GM12878 (cell line): ENCODE measurements around the gene FBXO42. TPM values are rescaled to one million over a fixed set of nuclear protein-coding genes. Genes with fewer than 3 reads are reported as not detected.
A peak's percentile ranks its signal among the peaks of the same experiment; 100 is the strongest.

Source experiments
- ATAC-seq: fragments of 200-7000 bp; cut with Tn5 transposase; 3 replicates; pipeline ENCODE4 v1.9.1; 2020; ENCODE audit warnings: mild to moderate bottlenecking, moderate library complexity
- BruUV-seq: library from RNA; stranded (reverse); fragments of 400-500 nt; replicated peaks from 2 replicates; lab custom pipeline; 2021; lab: Mats Ljungman, UMichigan
- CTCF ChIA-PET: fragments of 300-600 bp; sonication (Branson Sonifier 250); formaldehyde crosslinking; extraction: SDS; loops from one replicate; lab custom pipeline; 2021; ENCODE audit warnings: inconsistent platforms; lab: Yijun Ruan, JAX
- POLR2A ChIA-PET: fragments of 350-600 bp; formaldehyde crosslinking; extraction: SDS; loops from one replicate; lab custom pipeline; 2021; ENCODE audit warnings: inconsistent platforms; lab: Charles Lee
- RAD21 ChIA-PET: fragments of 300-600 bp; sonication (Branson Sonifier 250); formaldehyde crosslinking; loops from one replicate; lab custom pipeline; 2023; ENCODE audit warnings: antibody characterized with exemption; ENCODE audit not compliant: unreplicated experiment; lab: Charles Lee
- SMC1A ChIA-PET: fragments of 300-600 bp; sonication (Branson Sonifier 250); formaldehyde crosslinking; loops from one replicate; lab custom pipeline; 2023; ENCODE audit not compliant: unreplicated experiment, uncharacterized antibody; lab: Charles Lee
- DNase-seq: peaks from one replicate; pipeline ENCODE4 v3.0.0-alpha.2; 2011; ENCODE audit warnings: low read depth, low spot score
- FAIRE-seq: peaks from 3 replicates; lab custom pipeline; 2011; peaks lifted over from hg19 to GRCh38; lab: Jason Lieb, UNC
- H2AFZ ChIP-seq: 2 replicates; pipeline ENCODE4 v1.6.0; 2011; ENCODE audit warnings: low read depth, low read length, control low read depth; ENCODE audit not compliant: control insufficient read depth
- H3K27ac ChIP-seq: 2 replicates; pipeline ENCODE4 v1.5.1; 2011; ENCODE audit warnings: control low read depth; ENCODE audit not compliant: control insufficient read depth, insufficient read depth
- H3K27me3 ChIP-seq, 2 experiments: replicated peaks in 1 of 2; 2 replicates each; pipeline versions ENCODE4 v1.6.0 to v1.6.1; 2011; ENCODE audit warnings: low read length in 1 of 2; ENCODE audit not compliant: control insufficient read depth in 2 of 2, insufficient read depth in 2 of 2
- H3K36me3 ChIP-seq, 2 experiments: 2 replicates each; pipeline ENCODE4 v1.5.1; 2011; ENCODE audit warnings: low read length in 1 of 2; ENCODE audit not compliant: control insufficient read depth in 2 of 2, insufficient read depth in 2 of 2
- H3K4me1 ChIP-seq: 2 replicates; pipeline ENCODE4 v1.6.1; 2011; ENCODE audit warnings: mild to moderate bottlenecking, low read length, moderate library complexity, mixed read lengths; ENCODE audit not compliant: control insufficient read depth, insufficient read depth
- H3K4me2 ChIP-seq: 2 replicates; pipeline ENCODE4 v1.6.0; 2011; ENCODE audit warnings: control low read depth; ENCODE audit not compliant: control insufficient read depth, insufficient read depth
- H3K4me3 ChIP-seq: fragments of 200-600 bp; sonication (generic); 2 replicates; pipeline ENCODE4 v1.5.1; 2016
- H3K79me2 ChIP-seq: 2 replicates; pipeline ENCODE4 v1.6.0; 2011; ENCODE audit warnings: low read length; ENCODE audit not compliant: control insufficient read depth, insufficient read depth
- H3K9ac ChIP-seq: 2 replicates; pipeline ENCODE4 v1.8.0; 2011; ENCODE audit warnings: low read length, control low read depth, mixed read lengths; ENCODE audit not compliant: control insufficient read depth, insufficient read depth
- H3K9me3 ChIP-seq: replicated peaks from 3 replicates; pipeline ENCODE4 v1.5.1; 2011; ENCODE audit warnings: mild to moderate bottlenecking, low read length; ENCODE audit not compliant: control insufficient read depth, insufficient read depth
- H4K20me1 ChIP-seq: 2 replicates; pipeline ENCODE4 v1.6.0; 2011; ENCODE audit not compliant: control insufficient read depth, insufficient read depth
- ATF2 ChIP-seq: IDR thresholded peaks from 2 replicates; pipeline ENCODE4 v1.6.1; 2012; ENCODE audit warnings: low read length, inconsistent platforms
- CUX1 ChIP-seq: IDR thresholded peaks from 2 replicates; pipeline ENCODE4 v1.6.1; 2012; ENCODE audit warnings: improper control_type of control experiment, low read depth, low read length; ENCODE audit not compliant: insufficient replicate concordance
- ETV6 ChIP-seq, 2 experiments: fragments of 450-650 bp in 1 of 2; IDR thresholded peaks in 1 of 2; conservative IDR thresholded peaks in 1 of 2; 2 replicates each; pipeline ENCODE4 v1.6.1; 2014; ENCODE audit warnings: antibody characterized with exemption in 1 of 2, borderline replicate concordance in 1 of 2, low read depth in 1 of 2, mild to moderate bottlenecking in 1 of 2, moderate library complexity in 1 of 2
- FOXK2 ChIP-seq: fragments of 450-650 bp; IDR thresholded peaks from 2 replicates; pipeline ENCODE4 v1.6.1; 2017; ENCODE audit warnings: mild to moderate bottlenecking, moderate library complexity
- MTA2 ChIP-seq: fragments of 450-650 bp; IDR thresholded peaks from 2 replicates; pipeline ENCODE4 v1.6.1; 2016; ENCODE audit warnings: low read depth, mild to moderate bottlenecking, moderate library complexity
- NBN ChIP-seq: fragments of 450-650 bp; IDR thresholded peaks from 2 replicates; pipeline ENCODE4 v1.6.1; 2016
- SMARCA5 ChIP-seq: fragments of 450-650 bp; IDR thresholded peaks from 2 replicates; pipeline ENCODE4 v1.6.1; 2017; ENCODE audit warnings: mild to moderate bottlenecking
- SMC3 ChIP-seq: IDR thresholded peaks from 2 replicates; pipeline ENCODE4 v1.6.1; 2011; ENCODE audit warnings: low read length, improper control_type of control experiment, borderline replicate concordance
- SPI1 ChIP-seq: IDR thresholded peaks from 2 replicates; pipeline ENCODE4 v1.6.1; 2011; ENCODE audit warnings: low read depth, mild to moderate bottlenecking, low read length, moderate library complexity, borderline replicate concordance; ENCODE audit not compliant: insufficient read depth
- SREBF2 ChIP-seq: IDR thresholded peaks from 2 replicates; pipeline ENCODE4 v1.6.1; 2012; ENCODE audit warnings: mild to moderate bottlenecking, low read length
- STAT3 ChIP-seq: IDR thresholded peaks from 2 replicates; pipeline ENCODE4 v1.6.1; 2011; ENCODE audit warnings: low read depth, low read length, improper control_type of control experiment
- WGBS: methylation state at CpG from one replicate; pipeline ENCODE4 v1.1.6; 2016; ENCODE audit warnings: low lambda C conversion rate; ENCODE audit not compliant: insufficient replicate concordance, insufficient coverage; ENCODE audit errors: missing lambda C conversion rate; 5-methylcytosine and 5-hydroxymethylcytosine counted together
- in situ Hi-C: fragments of 300-500 bp; cut with MboI; formaldehyde crosslinking; loops from 9 replicates; pipeline ENCODE4 v1.14.3; 2018; ENCODE audit warnings: mixed read lengths
- intact Hi-C: fragments of 100-400 bp; cut with micrococcal nuclease; formaldehyde crosslinking; loops from one replicate; pipeline ENCODE4 v1.14.2; 2022; ENCODE audit not compliant: unreplicated experiment
- polyA plus RNA-seq, 11 experiments: library from polyadenylated mRNA; depleted of rRNA in 4 of 11; unstranded in 6 of 11; stranded (reverse) in 5 of 11; fragments of >200 nt; fragmentation: Nextera tagmentation in 4 of 11; fragmentation: Illumina TruSeq in 1 of 11; extraction: Ambion mirVana in 4 of 11; extraction: Trizol in 1 of 11; gene quantifications; 1 replicate in 1 of 11; 2 replicates in 10 of 11; pipeline versions ENCODE4 v1.2.1 to v1.2.3, GENCODE V29; 2011 to 2016; ENCODE audit warnings: inconsistent platforms in 2 of 11, missing spikeins in 2 of 11, low read depth in 1 of 11
- total RNA-seq, 4 experiments: library from RNA; depleted of rRNA in 3 of 4; stranded (reverse); fragments of >200 nt in 3 of 4; fragmentation: Illumina TruSeq in 1 of 4; extraction: Trizol in 1 of 4; gene quantifications; 2 replicates each; pipeline versions ENCODE4 v1.2.1 to v1.2.3, GENCODE V29; 2013 to 2021
- TF ChIP-seq, protein P1 (sequence below): fragments of 450-650 bp; IDR thresholded peaks from 2 replicates; pipeline ENCODE4 v1.6.1; 2016; ENCODE audit warnings: mild to moderate bottlenecking

FBXO42 gene
- total and polyA plus RNA-seq, 10 of the 15 experiments (the other 5 are each of a cell fraction or from before 2014, with no cell fraction given) = 6.1 to 23.8 (median 15.2) TPM

- TF ChIP-seq SMC3 (0 out of 2 replicates have a peak, but pooled peaks have one; percentile 18), ETV6 (conservative IDR thresholded peaks at IDR 0.05 in 1 of 2, IDR thresholded peaks at IDR 0.05 in 1 of 2; ENCODE audit: borderline replicate concordance in 1 of 2, low read depth in 1 of 2) (no peak), SMARCA5 (0 out of 2 replicates have a peak, but pooled peaks have one; percentile 38), SREBF2 (no peak), SPI1 (no peak)
- TF ChIP-seq, protein P1, sequence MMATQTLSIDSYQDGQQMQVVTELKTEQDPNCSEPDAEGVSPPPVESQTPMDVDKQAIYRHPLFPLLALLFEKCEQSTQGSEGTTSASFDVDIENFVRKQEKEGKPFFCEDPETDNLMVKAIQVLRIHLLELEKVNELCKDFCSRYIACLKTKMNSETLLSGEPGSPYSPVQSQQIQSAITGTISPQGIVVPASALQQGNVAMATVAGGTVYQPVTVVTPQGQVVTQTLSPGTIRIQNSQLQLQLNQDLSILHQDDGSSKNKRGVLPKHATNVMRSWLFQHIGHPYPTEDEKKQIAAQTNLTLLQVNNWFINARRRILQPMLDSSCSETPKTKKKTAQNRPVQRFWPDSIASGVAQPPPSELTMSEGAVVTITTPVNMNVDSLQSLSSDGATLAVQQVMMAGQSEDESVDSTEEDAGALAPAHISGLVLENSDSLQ = peak; percentile 15; the same call in 1 of the 2 replicates
Measured at GRCh38 chr1:16235944-16236510, 116.3 kb downstream of the FBXO42 start (continued).

GRCh38 chr1:16235347-16235746 is 116.9 kb downstream of the FBXO42 start:
- Histone ChIP-seq H3K4me1 (peaks cover 17% of the 10 kb centered on the region), H3K4me3 (no peak overlapping the region), H3K27ac (no peak overlapping the region), H3K9me3 (no peaks in the 10 kb centered on the region), H3K36me3 (no peaks in the 10 kb centered on the region), H3K79me2 (no peaks in the 10 kb centered on the region), H3K9ac (no peak overlapping the region), H3K27me3 (no peaks in the 10 kb centered on the region), H3K4me2 (no peak overlapping the region), H2AFZ (no peak overlapping the region), H4K20me1 (no peaks in the 10 kb centered on the region)
- WGBS = no CpG with 5 or more reads among the region's 2 CpGs
- ChIA-PET RAD21 (interaction anchor here (0.6 to 1.0 kb wide), 6 partner anchors 18 to 152 kb away, joined by 3 to 6 read pairs (median 3); no protein-coding TSS in a partner anchor), POLR2A (interaction anchor here (0.5 to 1.9 kb wide), 3 partner anchors 18 to 1798 kb away, joined by 4 to 7 read pairs (median 5); no protein-coding TSS in a partner anchor), CTCF (interaction anchor here (0.5 to 1.2 kb wide), 3 partner anchors 10 to 153 kb away, joined by 3 to 4 read pairs (median 3); no protein-coding TSS in a partner anchor), SMC1A (interaction anchor here (1.3 to 1.8 kb wide), 3 partner anchors 31 to 157 kb away, joined by 3 to 6 read pairs (median 3); no protein-coding TSS in a partner anchor)
- in situ Hi-C loops = no loop called here
- ATAC-seq (no peak), DNase-seq (no peak), FAIRE-seq (no peak)
- intact Hi-C loops = loop anchor here (5.0 kb wide), 1 partner anchor 132 kb away; the partner anchor contains the start of gene SZRD1
- no TSS peak for BruUV-seq
- TF ChIP-seq NBN = no peak
- TF ChIP-seq CUX1 = no peak
- no peak for TF ChIP-seq MTA2
- no peak for TF ChIP-seq STAT3
- TF ChIP-seq FOXK2 = no peak
- no peak for TF ChIP-seq ATF2
